ENCODE results near the gene NRCAM. TPM values are rescaled to one million over a fixed set of nuclear protein-coding genes. Genes with fewer than 3 reads are reported as not detected.
"Not testable (repeated sequence)": the region's sequence is repeated elsewhere in the genome, so short reads cannot be mapped to it uniquely, and the experiment has no call there.

NRCAM gene
- not detected for polyA plus RNA-seq

DNA sequence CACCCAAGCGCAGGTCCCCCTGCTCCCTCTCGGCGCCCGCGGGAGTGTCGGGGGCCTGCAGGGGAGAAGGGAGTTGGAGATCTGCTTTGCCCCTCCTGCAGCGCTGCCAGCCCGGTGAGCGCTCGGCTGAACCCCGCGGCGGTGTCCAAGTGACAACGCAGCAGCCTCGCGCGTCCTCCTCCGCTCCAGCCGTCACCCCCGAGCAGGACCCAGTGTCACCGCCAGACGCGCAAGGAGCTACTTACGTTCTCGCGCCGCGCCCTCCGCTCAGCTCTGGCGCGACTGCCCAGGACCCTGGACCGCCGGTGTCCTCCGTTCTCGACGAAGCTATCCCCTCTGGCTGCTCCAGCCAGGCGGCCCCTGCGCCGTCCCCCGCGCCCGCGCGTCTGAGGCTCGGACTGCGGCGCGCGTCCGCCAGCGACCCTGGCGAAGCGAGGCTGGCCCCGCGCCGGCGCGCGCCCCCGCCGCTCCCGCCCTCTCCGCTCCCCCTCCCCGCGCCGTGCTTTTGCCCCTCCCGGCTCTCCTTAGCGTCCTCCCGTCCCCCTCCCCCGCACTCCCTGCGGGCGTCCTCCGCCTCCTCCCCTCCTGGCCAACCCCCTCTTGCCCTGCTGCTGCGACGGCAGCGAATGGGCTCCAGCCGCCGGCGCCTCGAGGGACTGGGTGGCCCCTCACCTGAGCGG is at the start of gene NRCAM:
Gene NRCAM, minus strand, starts transcription at position 439 of the 680 bp plus-strand sequence. CDS start 216,372 bp downstream, outside the sequence.
- peaks cover 0 to 14% of the 10 kb centered on the region in 2 donors for H3K4me1 Mint-ChIP-seq
- no peak for DNase-seq
- H3K9me3 Mint-ChIP-seq, result peaks cover 0 to 1% (median 0%) of the 10 kb centered on the region in 6 donors
- peak within 1 kb of the TSS in 2 of 5 donors; percentile 7 to 29 for H3K4me3 Mint-ChIP-seq
- peaks cover 4 to 12% (median 6%) of the 10 kb centered on the region in 3 donors for H3K36me3 Mint-ChIP-seq
- H3K27me3 Mint-ChIP-seq (ENCODE audit: low read depth in 3 of 3), result peaks cover 2 to 46% (median 13%) of the 10 kb centered on the region in 3 donors
- H3K27ac Mint-ChIP-seq, result no peak within 1 kb of the TSS

DNA sequence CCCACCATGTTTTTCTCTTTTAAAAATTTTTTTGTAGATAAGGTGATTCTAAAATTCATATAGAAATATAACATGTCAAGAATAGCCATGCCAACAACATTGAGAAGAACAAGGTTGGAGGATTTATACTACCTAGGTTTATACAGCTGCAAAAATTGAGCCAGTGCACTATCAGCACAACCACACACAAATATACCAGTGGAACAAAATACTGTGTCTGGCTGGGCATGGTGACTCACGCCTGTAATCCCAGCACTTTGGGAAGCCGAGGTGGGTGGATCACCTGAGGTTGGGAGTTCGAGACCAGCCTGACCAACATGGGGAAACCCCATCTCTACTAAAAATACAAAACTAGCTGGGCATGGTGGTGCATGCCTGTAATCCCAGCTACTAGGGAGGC is 48.3 kb upstream of the NRCAM start:
- H3K36me3 Mint-ChIP-seq, result peaks cover 8 to 25% (median 15%) of the 10 kb centered on the region in 3 donors
- H3K27ac Mint-ChIP-seq; H3K4me3 Mint-ChIP-seq; H3K27me3 Mint-ChIP-seq (ENCODE audit: low read depth in 3 of 3); H3K4me1 Mint-ChIP-seq; H3K9me3 Mint-ChIP-seq; DNase-seq: not testable (repeated sequence)

DNA sequence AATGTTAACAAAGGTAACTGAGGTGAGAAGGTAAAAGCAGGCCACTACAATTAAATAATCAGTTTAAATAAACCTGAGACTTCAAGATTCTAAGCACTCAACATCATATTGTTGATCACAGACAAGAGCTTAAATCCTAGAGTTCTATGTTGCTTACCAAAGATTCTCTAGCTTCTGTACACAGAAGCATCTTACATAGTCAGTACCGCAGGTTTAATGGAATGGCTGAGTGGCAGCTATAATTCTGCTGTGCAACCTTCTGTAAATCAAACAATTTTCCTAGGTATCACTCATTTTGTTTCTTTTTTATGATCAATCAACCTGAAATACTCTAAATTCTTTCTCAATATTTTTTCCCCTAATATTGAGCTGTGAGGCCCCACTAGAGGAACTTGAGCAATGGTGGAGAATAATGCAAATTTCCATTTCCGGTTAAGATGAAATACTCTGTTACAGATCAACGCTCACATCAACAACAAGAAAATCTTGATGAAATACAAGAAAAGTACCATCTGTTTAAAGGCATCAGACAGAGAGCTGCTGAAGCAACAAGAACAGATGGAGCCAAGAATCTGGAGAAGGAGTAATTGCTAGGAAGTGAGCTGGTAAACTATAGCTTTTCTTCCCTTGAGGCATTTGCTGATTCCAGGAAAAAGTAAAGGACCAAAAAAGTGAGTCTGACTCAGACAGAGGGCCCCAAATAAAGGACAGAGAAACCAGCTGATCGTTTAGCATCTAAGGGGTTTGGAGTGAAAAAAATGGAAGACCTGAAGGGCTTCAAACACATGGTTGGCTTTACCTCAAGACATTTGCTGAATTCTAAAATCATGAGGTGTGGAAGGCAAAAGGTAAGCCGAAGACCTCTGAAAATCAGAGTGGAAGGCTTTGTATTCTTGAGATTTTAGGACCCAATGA is 47.1 kb upstream of the NRCAM start:
- no peaks in the 10 kb centered on the region for H3K9me3 Mint-ChIP-seq
- no peaks in the 10 kb centered on the region for H3K4me1 Mint-ChIP-seq
- H3K4me3 Mint-ChIP-seq, result no peak overlapping the region
- H3K27me3 Mint-ChIP-seq (ENCODE audit: low read depth in 3 of 3), result peaks cover 0 to 9% (median 2%) of the 10 kb centered on the region in 3 donors
- no peak for DNase-seq
- H3K36me3 Mint-ChIP-seq, result peaks cover 8 to 29% (median 15%) of the 10 kb centered on the region in 3 donors
- H3K27ac Mint-ChIP-seq, result peak overlapping the region in 1 of 6 donors; percentile 10

DNA sequence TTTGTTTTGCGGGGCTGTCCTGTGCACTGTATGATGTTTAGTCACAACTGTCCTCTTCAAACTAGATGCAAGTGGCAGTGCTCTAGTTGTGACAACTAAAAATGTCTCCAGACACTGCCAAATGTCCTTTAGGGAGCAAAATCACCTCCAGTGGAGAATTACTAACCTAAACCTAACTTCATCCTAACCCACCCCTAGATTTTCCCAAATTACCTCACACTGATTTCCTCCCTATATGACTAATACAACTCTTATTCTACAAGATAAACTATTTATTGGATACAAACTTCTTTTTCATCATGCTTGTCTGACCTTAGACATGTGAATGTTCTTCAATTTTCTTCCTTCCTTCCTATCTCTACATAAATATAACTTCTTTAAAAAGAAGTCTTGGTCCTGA is 43.3 kb upstream of the NRCAM start:
- no peak overlapping the region for H3K4me3 Mint-ChIP-seq
- peaks cover 8 to 35% (median 22%) of the 10 kb centered on the region in 3 donors for H3K36me3 Mint-ChIP-seq
- H3K27me3 Mint-ChIP-seq (ENCODE audit: low read depth in 3 of 3), result peaks cover 0 to 6% (median 2%) of the 10 kb centered on the region in 3 donors
- H3K4me1 Mint-ChIP-seq, result no peaks in the 10 kb centered on the region
- H3K9me3 Mint-ChIP-seq, result no peaks in the 10 kb centered on the region
- peak overlapping the region in 1 of 6 donors; percentile 33 for H3K27ac Mint-ChIP-seq
- no peak for DNase-seq

DNA sequence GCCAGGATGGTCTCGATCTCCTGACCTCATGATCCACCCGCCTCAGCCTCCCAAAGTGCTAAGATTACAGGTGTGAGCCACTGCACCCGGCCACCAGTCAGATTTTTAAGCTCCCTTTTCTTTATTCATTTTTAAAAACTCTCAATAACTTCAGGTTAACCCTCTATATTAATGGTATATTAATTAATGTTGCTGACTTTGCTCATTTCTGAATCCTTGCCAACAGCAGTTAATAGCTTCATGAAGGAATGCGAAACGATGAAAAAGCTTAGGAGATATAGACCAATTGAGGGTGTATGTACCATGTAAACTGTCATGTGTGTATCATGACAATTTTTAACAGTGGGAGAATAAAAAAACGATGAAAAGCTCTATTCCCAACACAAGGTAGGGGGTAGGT is 42.2 kb upstream of the NRCAM start:
- no peak overlapping the region for H3K4me3 Mint-ChIP-seq
- H3K9me3 Mint-ChIP-seq, result no peaks in the 10 kb centered on the region
- no peak overlapping the region for H3K27ac Mint-ChIP-seq
- H3K4me1 Mint-ChIP-seq, result no peaks in the 10 kb centered on the region
- no peak for DNase-seq
- peaks cover 11 to 33% (median 16%) of the 10 kb centered on the region in 3 donors for H3K36me3 Mint-ChIP-seq
- peaks cover 0 to 6% (median 2%) of the 10 kb centered on the region in 3 donors for H3K27me3 Mint-ChIP-seq (ENCODE audit: low read depth in 3 of 3)

DNA sequence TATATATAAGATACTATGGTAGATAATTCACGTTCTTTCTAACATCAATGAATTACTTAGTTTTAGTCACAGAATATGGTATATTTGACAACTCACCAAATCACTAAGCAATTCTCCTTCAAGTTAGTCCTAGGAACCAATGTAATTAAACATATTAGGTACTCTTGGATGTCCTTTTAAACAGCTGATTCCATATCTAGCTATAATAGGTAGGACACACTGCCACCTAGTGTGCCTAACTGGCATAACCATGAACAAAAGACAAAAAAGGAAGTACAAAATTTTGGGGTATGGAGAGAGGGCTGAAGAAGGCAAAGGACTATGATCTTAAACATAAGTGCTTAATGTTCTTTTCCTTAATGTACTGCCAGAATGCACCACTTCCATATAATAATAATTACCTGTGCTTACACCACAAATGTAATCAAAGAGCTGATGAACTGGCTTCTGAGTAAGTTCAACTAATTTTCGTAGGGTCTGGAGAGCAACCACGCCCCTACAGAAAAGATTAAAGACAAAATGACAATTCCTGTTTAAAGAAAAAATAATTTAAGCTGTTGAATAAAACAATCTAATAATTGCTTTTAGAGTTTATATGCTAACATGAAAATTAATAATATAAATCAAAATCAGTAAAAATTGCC is 41.0 kb upstream of the NRCAM start:
- Mint-ChIP-seq H3K9me3 (no peaks in the 10 kb centered on the region), H3K27me3 (ENCODE audit: low read depth in 3 of 3) (peaks cover 0 to 6% (median 2%) of the 10 kb centered on the region in 3 donors), H3K4me1 (peaks cover 5 to 11% of the 10 kb centered on the region in 2 donors), H3K27ac (peak overlapping the region in 2 of 6 donors; percentile 1 to 3), H3K4me3 (no peak overlapping the region), H3K36me3 (peaks cover 16 to 31% (median 19%) of the 10 kb centered on the region in 3 donors)
- peak; percentile 19 to 32 (median 27) for DNase-seq

DNA sequence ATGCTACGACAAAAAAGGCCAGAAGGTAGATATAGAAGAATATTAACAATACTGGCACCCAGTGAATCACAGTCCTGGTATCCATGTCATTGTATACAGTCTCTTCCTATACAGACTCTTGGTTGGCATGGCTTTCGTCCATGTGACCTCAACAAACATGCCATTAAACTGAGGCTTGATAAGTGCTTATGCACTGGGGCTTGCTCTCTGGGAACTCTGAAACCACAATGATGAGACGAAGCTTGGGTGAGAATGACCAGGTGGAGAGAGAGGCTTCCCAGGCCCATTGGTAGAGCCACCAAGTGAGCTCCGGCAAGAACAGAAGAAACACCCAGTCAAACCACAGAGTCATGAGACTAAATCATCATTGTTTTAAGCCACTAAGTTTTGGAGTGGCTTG is 36.5 kb upstream of the NRCAM start:
- no peaks in the 10 kb centered on the region for H3K9me3 Mint-ChIP-seq
- H3K4me1 Mint-ChIP-seq, result peaks cover 5 to 11% of the 10 kb centered on the region in 2 donors
- H3K4me3 Mint-ChIP-seq, result peak overlapping the region in 3 of 5 donors; percentile 6 to 22 (median 6)
- peak in 2 of 3 donors; percentile 15 to 17 for DNase-seq
- H3K27ac Mint-ChIP-seq, result peak overlapping the region in 5 of 6 donors; percentile 13 to 69 (median 58)
- H3K36me3 Mint-ChIP-seq, result peaks cover 12 to 23% (median 18%) of the 10 kb centered on the region in 3 donors
- no peaks in the 10 kb centered on the region for H3K27me3 Mint-ChIP-seq (ENCODE audit: low read depth in 3 of 3)

DNA sequence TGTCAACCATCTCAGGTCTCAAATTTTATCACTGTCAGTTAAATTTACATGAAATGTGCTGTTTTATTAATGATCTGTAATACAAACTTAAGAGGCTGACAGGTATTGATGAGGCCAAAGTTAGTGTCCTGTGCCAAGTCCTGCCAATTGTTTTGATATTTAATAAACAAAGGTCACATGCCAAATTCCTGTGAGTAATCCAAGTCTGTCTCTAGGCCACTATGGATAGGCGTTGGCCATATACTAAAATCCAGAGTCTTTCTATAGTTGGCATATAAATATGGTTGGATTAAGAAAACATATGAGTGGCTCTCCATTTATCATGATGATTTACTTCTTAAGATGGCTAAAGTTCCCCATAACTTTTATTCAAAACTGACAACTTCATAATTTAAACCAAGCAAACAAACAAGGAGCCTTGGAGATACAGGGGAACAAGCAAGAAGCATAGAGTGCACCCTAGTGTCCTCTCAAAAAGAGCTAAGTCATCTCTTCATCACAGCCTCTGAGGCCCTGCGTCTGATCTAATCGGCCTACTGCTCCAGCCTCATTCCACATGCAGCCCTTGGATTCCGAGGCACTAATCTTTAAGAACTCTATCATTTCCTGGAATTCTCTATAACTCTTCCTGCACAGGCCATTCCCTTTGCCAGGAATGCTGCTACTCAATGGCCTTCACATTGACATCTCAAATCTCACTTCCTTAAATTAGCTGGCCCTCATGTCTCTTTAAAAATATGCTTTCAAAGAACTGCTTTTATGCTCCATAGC is 32.7 kb upstream of the NRCAM start:
- Mint-ChIP-seq H3K4me3 (no peak overlapping the region), H3K27ac (peak overlapping the region in 2 of 6 donors; percentile 18 to 28), H3K27me3 (ENCODE audit: low read depth in 3 of 3) (no peaks in the 10 kb centered on the region), H3K9me3 (no peaks in the 10 kb centered on the region), H3K4me1 (peaks cover 5 to 11% of the 10 kb centered on the region in 2 donors), H3K36me3 (peaks cover 9 to 24% (median 23%) of the 10 kb centered on the region in 3 donors)
- DNase-seq, result no peak

DNA sequence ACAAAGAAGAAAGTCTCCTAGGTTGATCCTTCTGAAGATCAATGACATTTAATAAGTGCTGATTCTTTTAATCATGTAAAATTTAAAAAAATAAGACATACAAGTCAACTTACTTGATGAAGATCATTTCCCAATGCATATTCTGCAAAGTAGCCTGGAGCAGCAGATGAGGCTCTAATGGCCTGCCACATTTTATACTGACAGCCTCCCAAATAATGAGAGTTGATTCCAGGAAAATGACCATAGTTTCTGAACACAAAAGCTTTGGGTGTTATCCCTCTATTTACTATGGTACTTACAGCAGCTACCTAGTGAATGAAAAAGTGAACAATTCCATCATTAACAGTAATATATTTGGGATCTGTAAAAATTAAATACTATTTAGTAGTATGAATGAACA is 31.4 kb upstream of the NRCAM start:
- DNase-seq, result no peak
- H3K4me3 Mint-ChIP-seq, result no peak overlapping the region
- no peak overlapping the region for H3K27ac Mint-ChIP-seq
- H3K9me3 Mint-ChIP-seq, result no peaks in the 10 kb centered on the region
- H3K27me3 Mint-ChIP-seq (ENCODE audit: low read depth in 3 of 3), result no peaks in the 10 kb centered on the region
- H3K36me3 Mint-ChIP-seq, result peaks cover 4 to 22% (median 21%) of the 10 kb centered on the region in 3 donors
- peaks cover under 1 to 5% of the 10 kb centered on the region in 2 donors for H3K4me1 Mint-ChIP-seq

DNA sequence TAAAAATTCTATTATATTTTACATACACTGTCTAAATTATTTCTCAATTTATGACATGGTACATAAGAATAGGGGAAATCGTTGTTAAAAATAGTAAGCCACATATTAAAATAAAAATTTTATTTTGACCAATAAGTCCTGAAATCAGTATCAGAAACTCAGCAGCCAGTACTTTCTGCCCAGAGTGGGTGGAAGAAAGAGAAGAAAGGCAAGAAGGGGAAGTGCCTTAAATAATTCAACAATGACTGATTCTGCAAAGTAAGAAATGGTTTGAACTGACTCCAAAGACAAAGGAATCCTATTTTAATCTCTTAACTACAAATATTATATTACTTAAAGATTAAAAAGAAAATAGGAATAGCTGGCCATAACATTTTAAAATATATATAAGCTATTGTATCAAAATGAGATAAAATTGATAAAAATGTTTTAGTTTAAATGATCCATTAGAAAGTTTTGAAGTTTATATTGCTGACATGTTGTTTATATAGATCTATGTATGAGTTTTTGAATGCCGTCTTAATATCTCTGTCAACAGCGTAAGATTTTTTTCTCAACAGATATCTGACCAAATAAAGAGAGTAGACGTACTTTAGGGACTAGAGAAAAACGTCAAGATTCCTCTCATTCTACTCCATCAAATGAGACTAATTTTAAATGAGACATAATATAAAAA is 30.2 kb upstream of the NRCAM start:
- no peak overlapping the region for H3K4me3 Mint-ChIP-seq
- H3K9me3 Mint-ChIP-seq, result no peaks in the 10 kb centered on the region
- H3K36me3 Mint-ChIP-seq, result peaks cover 9 to 25% (median 23%) of the 10 kb centered on the region in 3 donors
- H3K27ac Mint-ChIP-seq, result no peak overlapping the region
- no peaks in the 10 kb centered on the region for H3K4me1 Mint-ChIP-seq
- DNase-seq, result no peak
- no peaks in the 10 kb centered on the region for H3K27me3 Mint-ChIP-seq (ENCODE audit: low read depth in 3 of 3)

DNA sequence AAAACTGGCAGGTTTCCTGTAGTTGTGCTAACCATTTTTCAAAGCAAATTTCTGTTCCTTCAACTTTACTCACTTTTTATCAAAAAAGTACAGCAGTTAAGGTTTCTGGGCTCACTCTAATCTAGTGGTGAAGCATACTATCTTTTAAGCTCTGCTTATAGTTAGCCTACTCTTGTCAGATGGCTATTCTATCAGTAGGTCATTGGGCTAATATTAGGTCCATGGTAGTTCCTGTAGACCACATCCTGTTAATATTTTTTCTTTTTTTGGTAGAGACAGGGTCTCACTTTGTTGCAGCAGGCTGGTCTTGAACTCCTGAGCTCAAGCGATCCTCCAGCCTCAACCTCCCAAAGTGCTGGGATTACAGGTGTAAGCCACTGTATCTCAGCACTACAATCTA is 27.9 kb upstream of the NRCAM start:
- H3K9me3 Mint-ChIP-seq, result no peaks in the 10 kb centered on the region
- no peak for DNase-seq
- no peak overlapping the region for H3K4me3 Mint-ChIP-seq
- no peak overlapping the region for H3K27ac Mint-ChIP-seq
- no peaks in the 10 kb centered on the region for H3K4me1 Mint-ChIP-seq
- no peaks in the 10 kb centered on the region for H3K27me3 Mint-ChIP-seq (ENCODE audit: low read depth in 3 of 3)
- peaks cover 15 to 29% (median 16%) of the 10 kb centered on the region in 3 donors for H3K36me3 Mint-ChIP-seq

DNA sequence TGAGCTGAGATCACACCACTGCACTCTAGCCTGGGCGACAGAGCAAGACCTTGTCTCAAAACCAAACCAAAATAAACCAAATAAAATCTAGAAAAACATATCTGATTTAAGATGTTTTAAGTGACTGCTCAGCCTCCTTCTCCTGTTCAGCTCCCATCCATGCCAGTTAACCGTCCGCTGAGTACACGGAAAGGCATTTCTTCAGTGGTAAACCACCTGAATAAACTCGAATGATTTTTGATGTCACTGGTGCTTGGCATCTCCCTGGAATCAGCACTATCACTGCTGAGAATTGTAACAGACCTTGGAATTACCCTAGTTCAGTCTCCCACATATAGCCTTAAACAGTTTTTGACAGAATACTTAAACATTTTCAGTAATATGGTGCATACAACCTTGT is 24.1 kb upstream of the NRCAM start:
- DNase-seq, result no peak
- no peak overlapping the region for H3K4me3 Mint-ChIP-seq
- no peaks in the 10 kb centered on the region for H3K27me3 Mint-ChIP-seq (ENCODE audit: low read depth in 3 of 3)
- peak overlapping the region in 1 of 6 donors; percentile 28 for H3K27ac Mint-ChIP-seq
- no peaks in the 10 kb centered on the region for H3K9me3 Mint-ChIP-seq
- no peaks in the 10 kb centered on the region for H3K4me1 Mint-ChIP-seq
- H3K36me3 Mint-ChIP-seq, result peaks cover 19 to 57% (median 34%) of the 10 kb centered on the region in 3 donors
